ENCODE measurements around the gene QPRT. TPM values are rescaled to one million over a fixed set of nuclear protein-coding genes. Genes with fewer than 3 reads are reported as not detected.

Gene QPRT
- total RNA-seq, 1 experiment from 2014 or later: 27.9 TPM

DNA sequence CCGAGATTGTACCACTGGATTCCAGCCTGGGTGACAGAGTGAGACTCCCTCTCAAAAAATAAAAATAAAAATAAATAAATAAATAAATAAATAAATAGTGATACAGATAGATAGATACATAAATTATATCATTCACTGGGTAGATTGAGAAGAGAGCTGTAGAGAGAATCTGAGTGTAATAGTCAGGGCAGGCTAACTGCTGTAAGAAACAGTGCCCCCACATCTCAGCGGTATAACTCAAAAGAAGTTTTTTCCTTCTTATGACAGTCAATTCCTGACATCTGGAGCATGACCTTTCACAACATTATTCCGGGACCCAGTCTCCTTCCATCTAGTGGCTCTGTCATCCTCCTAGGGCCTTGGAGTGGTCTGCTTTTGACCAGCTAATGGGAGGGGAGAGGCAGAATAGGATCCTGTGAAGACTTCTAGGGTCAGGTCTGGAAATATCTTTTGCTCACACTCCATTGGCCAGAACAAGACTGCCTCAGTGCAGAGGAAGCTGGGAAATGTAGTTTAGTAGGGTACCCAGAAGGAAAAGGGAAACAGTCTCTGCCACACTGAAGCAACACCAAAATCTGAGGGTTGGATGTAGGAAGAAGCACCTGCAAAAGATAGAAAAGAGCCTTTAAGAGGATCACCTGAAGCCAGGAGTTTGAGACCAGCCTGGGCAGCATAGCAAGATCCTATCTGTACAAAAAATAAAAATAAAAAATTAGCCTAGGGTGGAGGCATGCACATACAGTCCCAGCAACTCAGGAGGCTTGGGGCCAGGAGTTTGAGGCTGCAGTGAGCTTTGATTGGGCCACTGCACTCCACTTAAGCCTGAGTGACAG lies 3.0 kb upstream of the QPRT start:
- Histone ChIP-seq H3K27me3 (ENCODE audit: control insufficient read depth, insufficient read depth, low read length) (no peaks in the 10 kb centered on the region), H3K4me1 (ENCODE audit: control insufficient read depth, insufficient read depth, low read length) (peaks cover 7% of the 10 kb centered on the region), H3K27ac (ENCODE audit: low read length) (no peak overlapping the region), H3K36me3 (ENCODE audit: control insufficient read depth, insufficient read depth, low read length) (no peaks in the 10 kb centered on the region), H3K9me3 (ENCODE audit: control insufficient read depth, insufficient read depth, low read depth, low read length) (no peaks in the 10 kb centered on the region), H3K4me3 (ENCODE audit: low read depth in 2 of 2, low read length in 2 of 2) (no peak overlapping the region)
- CTCF ChIA-PET: interaction anchor here (0.6 to 1.0 kb wide), 3 partner anchors 22 to 224 kb away, joined by 3 read pairs; partner anchors contain the start of gene ASPHD1
- TF ChIP-seq TCF7L2 (IDR thresholded peaks at IDR 0.05; ENCODE audit: low read depth, low read length): no peak
- TF ChIP-seq, protein P1, sequence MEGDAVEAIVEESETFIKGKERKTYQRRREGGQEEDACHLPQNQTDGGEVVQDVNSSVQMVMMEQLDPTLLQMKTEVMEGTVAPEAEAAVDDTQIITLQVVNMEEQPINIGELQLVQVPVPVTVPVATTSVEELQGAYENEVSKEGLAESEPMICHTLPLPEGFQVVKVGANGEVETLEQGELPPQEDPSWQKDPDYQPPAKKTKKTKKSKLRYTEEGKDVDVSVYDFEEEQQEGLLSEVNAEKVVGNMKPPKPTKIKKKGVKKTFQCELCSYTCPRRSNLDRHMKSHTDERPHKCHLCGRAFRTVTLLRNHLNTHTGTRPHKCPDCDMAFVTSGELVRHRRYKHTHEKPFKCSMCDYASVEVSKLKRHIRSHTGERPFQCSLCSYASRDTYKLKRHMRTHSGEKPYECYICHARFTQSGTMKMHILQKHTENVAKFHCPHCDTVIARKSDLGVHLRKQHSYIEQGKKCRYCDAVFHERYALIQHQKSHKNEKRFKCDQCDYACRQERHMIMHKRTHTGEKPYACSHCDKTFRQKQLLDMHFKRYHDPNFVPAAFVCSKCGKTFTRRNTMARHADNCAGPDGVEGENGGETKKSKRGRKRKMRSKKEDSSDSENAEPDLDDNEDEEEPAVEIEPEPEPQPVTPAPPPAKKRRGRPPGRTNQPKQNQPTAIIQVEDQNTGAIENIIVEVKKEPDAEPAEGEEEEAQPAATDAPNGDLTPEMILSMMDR (IDR thresholded peaks at IDR 0.05): no peak
- TF ChIP-seq SIN3A (IDR thresholded peaks at IDR 0.05; ENCODE audit: borderline replicate concordance, insufficient read depth, low read depth, low read length): no peak
- TF ChIP-seq, protein P2, sequence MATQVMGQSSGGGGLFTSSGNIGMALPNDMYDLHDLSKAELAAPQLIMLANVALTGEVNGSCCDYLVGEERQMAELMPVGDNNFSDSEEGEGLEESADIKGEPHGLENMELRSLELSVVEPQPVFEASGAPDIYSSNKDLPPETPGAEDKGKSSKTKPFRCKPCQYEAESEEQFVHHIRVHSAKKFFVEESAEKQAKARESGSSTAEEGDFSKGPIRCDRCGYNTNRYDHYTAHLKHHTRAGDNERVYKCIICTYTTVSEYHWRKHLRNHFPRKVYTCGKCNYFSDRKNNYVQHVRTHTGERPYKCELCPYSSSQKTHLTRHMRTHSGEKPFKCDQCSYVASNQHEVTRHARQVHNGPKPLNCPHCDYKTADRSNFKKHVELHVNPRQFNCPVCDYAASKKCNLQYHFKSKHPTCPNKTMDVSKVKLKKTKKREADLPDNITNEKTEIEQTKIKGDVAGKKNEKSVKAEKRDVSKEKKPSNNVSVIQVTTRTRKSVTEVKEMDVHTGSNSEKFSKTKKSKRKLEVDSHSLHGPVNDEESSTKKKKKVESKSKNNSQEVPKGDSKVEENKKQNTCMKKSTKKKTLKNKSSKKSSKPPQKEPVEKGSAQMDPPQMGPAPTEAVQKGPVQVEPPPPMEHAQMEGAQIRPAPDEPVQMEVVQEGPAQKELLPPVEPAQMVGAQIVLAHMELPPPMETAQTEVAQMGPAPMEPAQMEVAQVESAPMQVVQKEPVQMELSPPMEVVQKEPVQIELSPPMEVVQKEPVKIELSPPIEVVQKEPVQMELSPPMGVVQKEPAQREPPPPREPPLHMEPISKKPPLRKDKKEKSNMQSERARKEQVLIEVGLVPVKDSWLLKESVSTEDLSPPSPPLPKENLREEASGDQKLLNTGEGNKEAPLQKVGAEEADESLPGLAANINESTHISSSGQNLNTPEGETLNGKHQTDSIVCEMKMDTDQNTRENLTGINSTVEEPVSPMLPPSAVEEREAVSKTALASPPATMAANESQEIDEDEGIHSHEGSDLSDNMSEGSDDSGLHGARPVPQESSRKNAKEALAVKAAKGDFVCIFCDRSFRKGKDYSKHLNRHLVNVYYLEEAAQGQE (IDR thresholded peaks at IDR 0.05; ENCODE audit: insufficient read depth in 1 of 2, low read depth in 2 of 2, low read length in 1 of 2): no peak
- TF ChIP-seq POLR2AphosphoS5 (IDR thresholded peaks at IDR 0.05; ENCODE audit: low read depth, low read length): no peak
- peak; percentile 82 for ATAC-seq
- intact Hi-C loops (cut with micrococcal nuclease; ENCODE audit: unreplicated experiment): no loop called here
- in situ Hi-C loops (cut with HindIII; ENCODE audit: low pct_unique_long_range_greater_than_20kb, low sequenced_read_pairs): no loop called here
- peak; percentile 5 for DNase-seq (ENCODE audit: low read depth, low spot score)
- POLR2A ChIA-PET: interaction anchor here (0.6 kb wide), 1 partner anchor 63 kb away, joined by 3 read pairs; no protein-coding TSS in a partner anchor
- no TSS peak for BruUV-seq (replicated peaks)

DNA sequence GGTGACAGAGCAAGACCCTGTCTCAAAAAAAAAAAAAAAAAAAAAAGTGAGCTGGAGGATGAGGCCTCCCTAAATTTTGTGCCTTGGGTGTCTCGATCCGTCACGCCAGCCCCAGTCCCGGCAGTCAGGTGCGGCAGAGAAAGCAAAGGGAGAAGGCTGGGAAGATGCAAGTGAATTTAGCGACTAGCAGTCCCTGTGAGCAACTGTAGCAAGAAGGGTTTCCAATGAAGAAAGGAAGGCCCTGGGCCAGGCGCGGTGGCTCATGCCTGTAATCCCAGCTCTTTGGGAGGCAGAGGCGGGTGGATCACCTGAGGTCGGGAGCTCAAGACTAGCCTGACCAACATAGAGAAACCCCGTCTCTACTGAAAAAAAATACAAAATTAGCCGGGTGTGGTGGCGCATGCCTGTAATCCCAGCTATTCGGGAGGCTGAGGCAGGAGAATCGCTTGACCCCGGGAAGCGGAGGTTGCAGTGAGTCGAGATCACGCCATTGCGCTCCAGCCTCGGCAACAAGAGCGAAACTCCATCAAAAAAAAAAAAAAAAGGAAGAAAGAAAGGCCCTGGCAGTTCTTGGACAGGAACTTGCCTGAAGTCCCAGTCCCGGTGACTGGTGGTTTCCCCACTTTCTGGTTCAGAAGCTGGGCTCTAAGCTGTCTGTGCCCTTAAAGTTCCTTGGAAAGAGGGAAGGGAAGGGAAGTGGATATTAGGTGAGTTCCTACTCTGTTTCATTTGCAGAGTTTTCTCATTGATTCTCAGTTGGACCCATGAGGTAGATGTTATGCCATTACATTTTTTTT lies 1.8 kb upstream of the QPRT start:
- TF ChIP-seq TCF7L2 (IDR thresholded peaks at IDR 0.05; ENCODE audit: low read depth, low read length) (no peak), POLR2AphosphoS5 (IDR thresholded peaks at IDR 0.05; ENCODE audit: low read depth, low read length) (no peak)
- TF ChIP-seq, protein P1 (IDR thresholded peaks at IDR 0.05): no peak
- Histone ChIP-seq H3K27me3 (ENCODE audit: control insufficient read depth, insufficient read depth, low read length) (no peaks in the 10 kb centered on the region), H3K4me1 (ENCODE audit: control insufficient read depth, insufficient read depth, low read length) (peaks cover 7% of the 10 kb centered on the region), H3K9me3 (ENCODE audit: control insufficient read depth, insufficient read depth, low read depth, low read length) (no peaks in the 10 kb centered on the region), H3K4me3 (ENCODE audit: low read depth in 2 of 2, low read length in 2 of 2) (no peak overlapping the region), H3K27ac (ENCODE audit: low read length) (no peak overlapping the region), H3K36me3 (ENCODE audit: control insufficient read depth, insufficient read depth, low read length) (no peaks in the 10 kb centered on the region)
- intact Hi-C loops (cut with micrococcal nuclease; ENCODE audit: unreplicated experiment): no loop called here
- DNase-seq (ENCODE audit: low read depth, low spot score) (no peak), ATAC-seq (no peak)
- no TSS peak for BruUV-seq (replicated peaks)
- in situ Hi-C loops (cut with HindIII; ENCODE audit: low pct_unique_long_range_greater_than_20kb, low sequenced_read_pairs): no loop called here
- ChIA-PET POLR2A (interaction anchor here (0.6 kb wide), 1 partner anchor 64 kb away, joined by 3 read pairs; no protein-coding TSS in a partner anchor), CTCF (interaction anchor here (0.6 to 1.0 kb wide), 3 partner anchors 21 to 90 kb away, joined by 3 to 5 read pairs (median 3); no protein-coding TSS in a partner anchor)
